Measurements from ENCODE around the gene HNRNPR. TPM values are rescaled to one million over a fixed set of nuclear protein-coding genes. Genes with fewer than 3 reads are reported as not detected.

Gene HNRNPR
- total and polyA plus RNA-seq, 2 donors (not counting 3 experiments of a cell fraction or from before 2014, with no cell fraction given): 111 to 171 TPM

- peaks cover 8% of the 10 kb centered on the region for H3K4me1 ChIP-seq (ENCODE audit: control insufficient read depth, extremely low read depth, insufficient read depth, low read length)
- intact Hi-C loops (cut with micrococcal nuclease): no loop called here
- no peak for FAIRE-seq
- no peak overlapping the region for H3K27ac ChIP-seq (ENCODE audit: insufficient read depth, low read depth, low read length)
- peaks cover 3 to 29% of the 10 kb centered on the region in 2 experiments for H3K36me3 ChIP-seq (ENCODE audit: control insufficient read depth in 2 of 2, extremely low read depth in 1 of 2, insufficient read depth in 2 of 2, low read length in 2 of 2)
- TF ChIP-seq MYC (IDR thresholded peaks at IDR 0.05; ENCODE audit: low read depth, low read length): no peak
- TF ChIP-seq CTCF (IDR thresholded peaks at IDR 0.05; ENCODE audit: extremely low read depth in 1 of 2, insufficient read depth in 1 of 2, low read depth in 1 of 2, low read length in 2 of 2): no peak
- TF ChIP-seq JUN (IDR thresholded peaks at IDR 0.05; ENCODE audit: borderline replicate concordance, insufficient read depth, insufficient read length, low read depth): no peak
- no peak for TF ChIP-seq GATA2 (IDR thresholded peaks at IDR 0.05; ENCODE audit: insufficient read depth, insufficient read length, low read depth, low read length)
- TF ChIP-seq FOS (IDR thresholded peaks at IDR 0.05; ENCODE audit: borderline replicate concordance, insufficient read depth, low read length): no peak
- TF ChIP-seq MAX (IDR thresholded peaks at IDR 0.05; ENCODE audit: insufficient read depth, insufficient read length): no peak
- no peak for TF ChIP-seq POLR2AphosphoS5 (IDR thresholded peaks at IDR 0.05; ENCODE audit: insufficient read depth, low read depth, low read length)
- no peak for TF ChIP-seq EZH2 (IDR thresholded peaks at IDR 0.05; ENCODE audit: borderline replicate concordance, low read depth, low read length, severe bottlenecking)
- no peak for TF ChIP-seq POLR2A (IDR thresholded peaks at IDR 0.05; ENCODE audit: low read depth, low read length)
- BruUV-seq (replicated peaks): no TSS peak
- peaks cover 78% of the 10 kb centered on the region for H3K79me2 ChIP-seq (ENCODE audit: control insufficient read depth, insufficient read depth, low read length)
- no peak overlapping the region for H2AFZ ChIP-seq (ENCODE audit: low read depth, low read length)
- H4K20me1 ChIP-seq (replicated peaks; ENCODE audit: control insufficient read depth, extremely low read depth, insufficient read depth, low read length): peaks cover 2% of the 10 kb centered on the region
- no peaks in the 10 kb centered on the region for H3K27me3 ChIP-seq (ENCODE audit: control insufficient read depth in 2 of 2, insufficient read depth in 2 of 2, low read length in 2 of 2)
- POLR2A ChIA-PET: no interaction called here
- H3K9me1 ChIP-seq (replicated peaks; ENCODE audit: control insufficient read depth, extremely low read depth, insufficient read depth, low read length): no peaks in the 10 kb centered on the region
- no peak overlapping the region for H3K9ac ChIP-seq (replicated peaks; ENCODE audit: extremely low read depth, insufficient read depth, low read length)
- no peak overlapping the region for H3K4me3 ChIP-seq (replicated peaks in 1 of 3; ENCODE audit: insufficient read depth in 1 of 3, low read depth in 1 of 3, low read length in 3 of 3)
- dilution Hi-C loops (cut with MboI; ENCODE audit: extremely low pct_ligation_motif_present, low sequenced_read_pairs): no loop called here
- H3K9me3 ChIP-seq (replicated peaks; ENCODE audit: control insufficient read depth, insufficient read depth, low read length): no peaks in the 10 kb centered on the region
- CTCF ChIA-PET: no interaction called here
- H3K4me2 ChIP-seq (ENCODE audit: insufficient read depth, low read length): no peak overlapping the region
- no peak for DNase-seq (ENCODE audit: low read depth, low spot score)
Measured at GRCh38 chr1:23322770-23323169, 21.3 kb downstream of the HNRNPR start.

Data from endothelial cell of umbilical vein (primary cell).